Stimulated activated naive CD8-positive, alpha-beta T cell treated with anti-CD3 and anti-CD28 coated beads, Interleukin-15, amount 100 ng/mL, for 72 hours (primary cell): Measurements from ENCODE around the gene CYP2A6.
A peak's percentile ranks its signal among the peaks of the same experiment; 100 is the strongest.
"Not testable (repeated sequence)": the region's sequence is repeated elsewhere in the genome, so short reads cannot be mapped to it uniquely, and the experiment has no call there.

Experiments
- ATAC-seq: fragments of 150-1000 bp; cut with Tn5 transposase; 2 replicates; pipeline ENCODE4 v1.10.0; 2021; ENCODE audit warnings: mild to moderate bottlenecking, moderate library complexity
- DNase-seq, 2 donors: peaks; one replicate each; pipeline ENCODE4 v3.0.0; 2021 to 2022
- H3K27ac Mint-ChIP-seq, 2 donors: one replicate each; pipeline ENCODE4 v1.8.0; 2022; ENCODE audit warnings: mild to moderate bottlenecking in 2 of 2, mixed read lengths in 2 of 2, moderate library complexity in 2 of 2
- H3K27me3 Mint-ChIP-seq: one replicate; pipeline ENCODE4 v1.8.0; 2022; ENCODE audit warnings: mixed read lengths
- H3K4me1 Mint-ChIP-seq: one replicate; pipeline ENCODE4 v1.8.0; 2022; ENCODE audit warnings: mild to moderate bottlenecking, mixed read lengths
- H3K4me3 Mint-ChIP-seq, 2 donors: one replicate each; pipeline ENCODE4 v1.8.0; 2022; ENCODE audit warnings: mild to moderate bottlenecking in 2 of 2, mixed read lengths in 2 of 2, moderate library complexity in 1 of 2
- H3K9me3 Mint-ChIP-seq, 2 donors: one replicate each; pipeline ENCODE4 v1.8.0; 2022; ENCODE audit warnings: mixed read lengths in 2 of 2

The CYP2A6 gene

DNA sequence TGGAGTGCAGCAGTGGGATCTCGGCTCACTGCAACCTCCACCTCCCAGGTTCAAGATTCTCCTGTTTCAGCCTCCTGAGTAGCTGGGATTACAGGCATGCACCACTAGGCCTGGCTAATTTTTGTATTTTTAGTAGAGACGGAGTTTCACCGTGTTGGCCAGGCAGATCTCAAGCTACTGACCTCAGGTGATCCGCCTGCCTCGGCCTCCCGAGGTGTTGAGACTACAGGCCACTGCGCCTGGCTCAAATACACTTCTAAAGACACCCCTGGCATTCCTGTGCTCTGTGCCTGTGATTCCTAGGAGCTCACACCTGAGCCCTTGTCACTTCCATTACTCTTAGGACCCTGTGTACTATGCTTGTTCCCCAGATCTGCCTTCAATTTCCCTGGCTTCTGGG is 37.7 kb downstream of the CYP2A6 start:
- Mint-ChIP-seq H3K4me1 (peaks cover 48% of the 10 kb centered on the region), H3K27ac (peak overlapping the region in 1 of 2 donors; percentile 20)
- ATAC-seq: not testable (repeated sequence)

DNA sequence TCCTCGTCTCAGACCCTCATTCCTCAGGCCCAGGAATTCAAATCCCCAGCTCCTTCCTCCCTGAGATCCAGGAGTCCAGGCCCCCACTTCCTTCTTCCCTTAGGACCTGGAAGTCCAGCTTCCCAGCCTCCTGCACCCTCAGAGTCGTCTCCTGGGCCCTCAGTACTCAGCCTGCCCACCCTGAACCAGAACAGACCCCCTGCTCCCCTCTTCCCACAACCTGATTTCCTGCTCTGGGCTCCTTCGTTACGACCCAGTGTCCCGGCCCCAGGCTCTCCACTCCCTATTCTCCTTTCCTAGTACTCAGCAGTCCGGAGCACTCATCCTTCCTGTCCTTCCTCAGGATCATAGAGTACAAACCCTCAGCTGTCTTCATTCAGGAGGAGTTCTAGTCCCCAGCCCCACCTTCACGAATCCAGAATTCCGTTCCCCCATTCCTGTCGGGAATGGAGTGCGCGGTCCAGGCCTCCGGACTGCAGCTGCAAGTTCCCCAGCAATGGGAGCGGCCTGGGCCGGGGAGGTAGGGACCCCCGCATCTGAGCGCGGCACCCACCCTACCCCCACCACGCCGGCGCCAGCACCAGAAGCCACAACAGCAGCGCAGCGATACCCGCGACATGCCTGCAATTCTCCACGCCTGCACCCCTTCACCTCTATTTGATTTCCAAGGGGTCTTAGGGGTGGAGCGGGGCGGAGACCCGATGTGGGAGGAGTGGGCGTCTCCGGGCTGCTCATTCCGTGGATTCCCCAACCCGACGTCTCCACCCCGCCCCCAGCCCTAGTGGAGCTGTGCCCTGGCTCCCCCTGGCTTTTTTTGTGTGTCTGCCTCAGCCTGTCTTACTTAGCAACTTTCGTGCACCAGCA is 38.5 kb downstream of the CYP2A6 start:
- H3K4me3 Mint-ChIP-seq: peak overlapping the region; percentile 92 to 96
- ATAC-seq (no peak), DNase-seq (no peak)
- peaks cover 10% of the 10 kb centered on the region for H3K27me3 Mint-ChIP-seq
- no peaks in the 10 kb centered on the region for H3K9me3 Mint-ChIP-seq
- peaks cover 55% of the 10 kb centered on the region for H3K4me1 Mint-ChIP-seq
- peak overlapping the region; percentile 77 to 84 for H3K27ac Mint-ChIP-seq

More for the DNA sequence above, 37.7 kb downstream of the CYP2A6 start:
- DNase-seq, H3K27me3 Mint-ChIP-seq, H3K9me3 Mint-ChIP-seq: not testable (repeated sequence)
- peak overlapping the region; percentile 92 to 96 for H3K4me3 Mint-ChIP-seq

DNA sequence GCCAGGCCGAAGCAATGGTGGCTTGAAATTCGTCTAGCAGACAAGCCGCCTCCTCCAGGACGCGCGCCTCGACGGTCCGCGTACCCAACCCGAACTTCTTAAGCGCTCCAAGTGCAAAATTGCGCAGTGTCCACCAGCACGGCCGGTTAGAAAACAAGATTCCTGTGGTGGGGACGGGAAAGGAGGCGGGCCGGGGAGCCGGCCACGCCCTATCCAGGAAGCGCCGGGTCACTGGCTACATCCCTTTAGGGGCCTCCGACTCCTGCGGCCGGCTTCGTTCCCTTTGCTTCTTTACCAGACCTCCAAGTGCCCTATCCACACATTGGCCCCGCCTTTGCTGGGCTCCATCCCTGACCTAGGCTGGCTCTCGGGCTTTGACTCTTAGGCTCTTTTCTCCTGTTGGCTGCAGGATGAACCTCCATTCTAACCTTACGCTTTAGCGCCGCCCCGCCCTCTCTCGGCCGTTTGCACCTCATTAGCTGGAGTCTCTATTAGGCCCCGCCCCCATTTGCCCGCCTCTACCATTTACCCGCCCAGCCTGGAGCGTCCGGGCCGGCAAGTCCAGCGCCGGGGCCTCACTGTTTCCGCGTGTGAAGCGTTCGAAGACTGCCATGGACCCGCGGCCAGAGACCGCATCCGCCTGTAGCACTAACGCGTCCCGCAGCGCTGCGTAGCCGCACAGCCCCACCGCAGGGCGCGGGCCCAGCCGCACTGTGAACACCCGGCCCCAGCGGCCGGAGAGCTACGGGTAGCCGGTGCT is 39.4 kb downstream of the CYP2A6 start:
- not testable (repeated sequence) for H3K27me3 Mint-ChIP-seq, H3K9me3 Mint-ChIP-seq
- H3K27ac Mint-ChIP-seq: peak overlapping the region; percentile 72 to 84
- DNase-seq (peak; percentile 63 to 71), ATAC-seq (peak; percentile 85)
- H3K4me3 Mint-ChIP-seq: peak overlapping the region; percentile 92 to 96
- peaks cover 64% of the 10 kb centered on the region for H3K4me1 Mint-ChIP-seq

DNA sequence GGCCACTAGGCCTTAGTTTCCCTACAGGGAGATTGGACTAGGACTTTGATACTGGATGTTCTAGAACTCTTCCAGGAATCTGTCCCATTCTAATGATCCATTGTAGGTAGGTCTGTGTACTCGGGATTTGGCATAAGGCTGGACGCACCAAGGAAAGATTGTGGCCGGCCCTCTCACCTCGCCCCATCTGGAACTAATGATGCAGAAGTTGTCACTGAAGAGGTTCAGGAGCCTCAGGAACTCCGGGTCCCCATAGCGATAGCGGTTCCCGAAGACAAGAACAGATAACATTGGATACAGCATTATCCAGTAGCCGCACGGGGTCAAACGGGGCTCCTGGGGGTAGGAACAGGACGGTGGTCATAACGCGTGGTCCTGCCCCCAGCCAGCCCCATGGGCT is 40.1 kb downstream of the CYP2A6 start:
- Mint-ChIP-seq H3K27me3 (peaks cover 10% of the 10 kb centered on the region), H3K9me3 (no peaks in the 10 kb centered on the region), H3K27ac (no peak overlapping the region), H3K4me3 (peak overlapping the region; percentile 12 to 34), H3K4me1 (peaks cover 70% of the 10 kb centered on the region)
- ATAC-seq: no peak
- no peak for DNase-seq

DNA sequence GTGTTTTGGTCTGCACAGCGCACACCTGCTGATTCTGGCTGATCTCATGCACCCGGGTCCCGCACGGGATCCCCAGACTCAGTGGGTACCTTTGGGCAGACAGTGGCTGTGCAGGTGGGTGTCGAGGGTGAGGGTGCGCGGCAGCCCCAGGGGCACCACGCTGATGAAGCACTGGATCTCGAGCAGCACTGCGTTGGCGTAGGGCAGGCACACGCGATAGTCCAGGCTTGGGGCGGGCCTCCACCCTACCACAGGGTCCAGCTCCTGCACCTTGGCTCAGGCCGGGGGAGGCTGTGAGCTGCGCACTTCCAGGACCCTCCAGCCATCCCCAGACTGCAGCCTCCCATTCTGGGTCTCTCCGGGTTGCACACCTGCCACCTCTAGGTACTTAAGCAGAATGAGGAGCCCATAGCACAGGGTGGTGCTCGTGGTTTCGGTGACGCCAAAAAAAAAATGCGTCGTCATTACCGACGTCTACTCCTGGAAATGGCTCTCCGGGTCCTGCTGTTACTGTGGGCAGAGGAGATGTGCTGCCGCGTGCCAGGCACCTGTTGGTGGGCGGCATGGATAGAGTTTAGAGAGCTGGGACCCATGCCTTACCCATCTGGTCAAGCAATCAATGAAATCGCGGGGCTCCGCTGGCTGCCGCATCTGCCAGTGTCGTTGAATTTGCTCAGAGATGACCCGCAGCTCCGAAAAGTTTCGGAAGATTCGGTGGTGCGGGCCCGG is 40.7 kb downstream of the CYP2A6 start:
- no peak for DNase-seq
- peaks cover 77% of the 10 kb centered on the region for H3K4me1 Mint-ChIP-seq
- no peaks in the 10 kb centered on the region for H3K9me3 Mint-ChIP-seq
- no peak for ATAC-seq
- H3K27ac Mint-ChIP-seq: no peak overlapping the region
- peaks cover 10% of the 10 kb centered on the region for H3K27me3 Mint-ChIP-seq
- peak overlapping the region in 1 of 2 donors; percentile 34 for H3K4me3 Mint-ChIP-seq

DNA sequence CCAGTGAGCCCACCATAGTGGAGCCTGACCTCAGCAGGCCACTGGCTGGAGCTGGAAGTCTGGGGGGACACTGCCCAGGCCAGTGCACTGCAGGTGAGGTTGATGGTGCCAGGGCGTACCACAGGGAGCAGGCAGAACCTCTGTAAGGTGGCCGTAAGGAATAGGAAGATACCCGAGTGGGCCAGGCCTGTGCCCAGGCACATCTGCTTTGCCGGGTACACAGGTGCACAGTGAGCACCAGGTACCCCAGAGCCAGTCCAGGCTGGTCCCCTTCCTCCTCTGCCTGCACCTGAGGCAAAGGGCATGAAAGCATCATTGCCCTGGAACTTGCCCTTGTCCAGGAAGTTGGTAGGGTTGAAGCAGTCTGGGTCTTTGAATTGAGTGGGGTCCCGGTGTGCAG is 41.8 kb downstream of the CYP2A6 start:
- DNase-seq (no peak), ATAC-seq (no peak)
- peak overlapping the region in 1 of 2 donors; percentile 32 for H3K4me3 Mint-ChIP-seq
- H3K4me1 Mint-ChIP-seq: peaks cover 87% of the 10 kb centered on the region
- no peaks in the 10 kb centered on the region for H3K9me3 Mint-ChIP-seq
- H3K27ac Mint-ChIP-seq: no peak overlapping the region
- H3K27me3 Mint-ChIP-seq: peaks cover 10% of the 10 kb centered on the region

DNA sequence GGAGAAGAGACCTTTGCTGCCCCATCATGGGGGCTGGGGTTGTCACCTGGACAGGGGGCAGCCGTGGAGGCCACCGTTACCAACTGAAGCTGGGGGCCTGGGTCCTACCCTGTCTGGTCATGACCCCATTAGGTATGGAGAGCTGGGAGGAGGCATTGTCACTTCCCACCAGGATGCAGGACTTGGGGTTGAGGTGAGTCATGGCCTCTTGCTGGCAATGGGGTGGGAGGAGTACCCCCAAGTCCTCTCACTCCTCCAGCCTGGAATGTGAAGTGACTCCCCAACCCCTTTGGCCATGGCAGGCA is 42.3 kb downstream of the CYP2A6 start:
- H3K27ac Mint-ChIP-seq: peak overlapping the region; percentile 55 to 63
- peaks cover 90% of the 10 kb centered on the region for H3K4me1 Mint-ChIP-seq
- H3K4me3 Mint-ChIP-seq: peak overlapping the region in 1 of 2 donors; percentile 52

DNA sequence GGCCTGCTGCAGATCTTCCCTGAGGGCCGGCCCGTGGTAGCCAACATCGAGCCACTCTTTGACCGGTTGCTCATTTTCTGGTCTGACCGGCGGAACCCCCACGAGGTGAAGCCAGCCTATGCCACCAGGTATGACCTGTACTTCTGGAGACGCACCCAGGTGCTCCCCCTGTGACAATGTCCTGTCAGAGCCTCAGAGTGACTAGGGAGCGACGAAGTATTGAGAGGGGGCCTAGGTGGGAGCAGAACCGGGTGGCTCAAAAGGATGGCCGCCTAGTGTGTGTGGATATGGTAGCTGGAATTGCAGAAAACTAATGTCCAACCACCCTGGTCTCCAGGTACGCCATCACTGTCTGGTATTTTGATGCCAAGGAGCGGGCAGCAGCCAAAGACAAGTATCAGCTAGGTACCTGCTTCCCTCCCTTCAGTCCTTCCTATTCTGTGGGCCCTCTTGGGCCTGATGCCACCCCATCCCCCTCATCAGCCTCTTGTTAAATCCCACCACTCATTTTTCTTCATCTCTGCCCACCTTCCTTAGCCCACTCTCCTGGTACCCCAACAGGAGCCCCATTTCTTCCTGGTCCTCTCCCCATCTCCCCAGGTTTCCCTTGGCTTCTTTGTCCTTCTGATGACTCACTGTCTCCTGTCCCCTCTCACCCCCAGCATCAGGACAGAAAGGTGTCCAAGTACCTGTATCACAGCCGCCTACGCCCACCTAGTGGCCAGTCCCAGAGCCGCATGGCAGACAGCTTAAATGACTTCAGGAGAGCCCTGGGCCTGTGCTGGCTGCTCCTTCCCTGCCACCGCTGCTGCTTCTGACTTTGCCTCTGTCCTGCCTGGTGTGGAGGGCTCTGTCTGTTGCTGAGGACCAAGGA is 42.9 kb downstream of the CYP2A6 start:
- H3K4me3 Mint-ChIP-seq: peak overlapping the region; percentile 89 to 91
- peak overlapping the region; percentile 55 to 63 for H3K27ac Mint-ChIP-seq
- DNase-seq (no peak), ATAC-seq (no peak)
- peaks cover 90% of the 10 kb centered on the region for H3K4me1 Mint-ChIP-seq
- peaks cover under 1% of the 10 kb centered on the region for H3K27me3 Mint-ChIP-seq
- no peaks in the 10 kb centered on the region for H3K9me3 Mint-ChIP-seq

More for the DNA sequence above, 42.3 kb downstream of the CYP2A6 start:
- DNase-seq (no peak), ATAC-seq (no peak)
- Mint-ChIP-seq H3K9me3 (no peaks in the 10 kb centered on the region), H3K27me3 (peaks cover 6% of the 10 kb centered on the region)

DNA sequence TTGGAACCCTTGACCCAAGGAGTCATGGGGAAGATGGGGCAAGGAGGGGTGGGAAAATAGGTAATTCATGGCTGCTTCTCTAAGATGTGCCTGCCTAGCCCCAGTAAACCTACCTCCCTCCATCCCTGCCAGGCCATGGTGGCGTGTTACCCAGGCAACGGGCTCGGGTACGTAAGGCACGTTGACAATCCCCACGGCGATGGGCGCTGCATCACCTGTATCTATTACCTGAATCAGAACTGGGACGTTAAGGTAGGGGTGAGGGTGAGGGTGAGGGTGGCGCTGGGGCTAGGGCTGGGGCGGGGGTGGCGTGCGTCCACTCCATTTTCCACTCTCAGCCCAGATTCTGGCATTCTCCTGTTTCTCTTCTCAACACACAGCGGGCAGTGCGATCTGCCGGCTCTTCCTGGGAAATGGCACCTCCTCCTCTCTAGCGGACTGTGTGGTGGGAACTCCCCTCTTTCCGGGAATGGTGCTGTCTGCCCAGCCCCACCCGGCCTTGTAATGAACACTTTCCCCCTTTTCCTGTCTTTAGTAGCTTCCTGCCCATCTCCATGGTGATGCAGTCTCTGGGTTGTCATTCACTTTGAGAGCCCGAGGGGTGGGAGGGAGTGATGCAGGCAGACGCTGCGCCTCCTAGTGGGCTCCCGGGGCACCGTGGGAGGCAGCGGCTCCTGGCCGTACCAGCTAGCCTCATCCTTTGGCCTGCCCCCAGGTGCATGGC is 43.7 kb downstream of the CYP2A6 start:
- Mint-ChIP-seq H3K4me1 (peaks cover 90% of the 10 kb centered on the region), H3K27ac (peak overlapping the region; percentile 68 to 93), H3K27me3 (no peaks in the 10 kb centered on the region), H3K4me3 (peak overlapping the region; percentile 89 to 91), H3K9me3 (no peaks in the 10 kb centered on the region)
- ATAC-seq: peak; percentile 69
- DNase-seq: peak; percentile 71 to 84

DNA sequence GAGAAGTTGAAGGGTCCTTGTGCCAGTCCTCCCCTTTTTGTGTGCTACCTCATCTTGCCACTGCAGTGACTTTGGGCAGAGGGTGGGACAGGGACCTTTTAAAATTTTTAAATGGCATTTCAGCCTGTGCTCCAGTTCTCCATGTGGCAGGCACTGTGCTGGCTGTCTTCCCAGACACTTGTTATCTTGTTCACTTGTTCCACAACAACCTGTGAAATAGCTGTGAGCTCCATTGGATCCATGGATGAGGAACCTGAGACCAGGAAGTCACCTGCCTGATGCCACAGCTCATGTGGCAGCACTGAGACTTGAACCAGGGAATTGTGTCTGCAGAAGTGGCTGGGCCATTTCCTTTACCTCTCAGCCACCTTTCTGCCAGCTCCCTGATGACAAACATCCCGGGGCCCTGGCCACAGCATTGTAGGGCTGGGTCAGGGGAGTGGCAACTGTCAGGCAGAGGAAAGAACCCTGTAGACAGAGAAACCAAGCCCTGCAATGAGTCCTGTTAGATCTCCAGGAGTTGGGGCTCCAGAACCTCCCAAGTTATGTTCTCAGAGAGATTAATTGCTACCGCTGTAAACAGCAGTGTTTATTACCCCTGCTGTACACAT is 44.9 kb downstream of the CYP2A6 start:
- DNase-seq (peak in 1 of 2 donors; percentile 49), ATAC-seq (peak; percentile 11)
- H3K4me1 Mint-ChIP-seq: peaks cover 90% of the 10 kb centered on the region
- no peaks in the 10 kb centered on the region for H3K9me3 Mint-ChIP-seq
- H3K27ac Mint-ChIP-seq: peak overlapping the region; percentile 81 to 93
- H3K4me3 Mint-ChIP-seq: peak overlapping the region; percentile 86 to 100
- no peaks in the 10 kb centered on the region for H3K27me3 Mint-ChIP-seq

DNA sequence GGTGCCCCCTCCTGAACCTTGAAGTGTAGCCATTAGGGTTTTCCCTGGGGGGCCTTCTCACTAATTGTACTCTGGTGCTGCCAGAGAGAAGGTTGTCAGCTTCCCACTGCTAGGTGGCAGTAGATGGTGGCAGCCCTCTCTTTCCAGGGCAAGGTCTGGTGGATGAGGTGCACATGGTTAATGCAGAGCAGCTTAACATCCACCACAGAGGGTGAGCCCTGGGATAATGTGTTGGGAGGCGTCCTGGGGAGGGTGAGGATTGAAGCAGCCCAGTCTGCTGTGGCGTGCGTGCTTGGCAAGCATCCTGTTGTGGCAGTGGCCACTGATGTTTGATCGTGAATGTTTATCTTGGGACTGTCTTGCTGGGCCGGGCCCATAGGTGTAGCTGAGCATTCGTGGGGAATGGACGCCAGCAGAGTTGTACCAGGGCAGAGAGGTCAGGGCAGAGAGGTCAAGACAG is 45.4 kb downstream of the CYP2A6 start:
- no peaks in the 10 kb centered on the region for H3K9me3 Mint-ChIP-seq
- ATAC-seq (no peak), DNase-seq (no peak)
- H3K4me1 Mint-ChIP-seq: peaks cover 90% of the 10 kb centered on the region
- H3K27ac Mint-ChIP-seq: peak overlapping the region; percentile 81 to 93
- no peaks in the 10 kb centered on the region for H3K27me3 Mint-ChIP-seq
- H3K4me3 Mint-ChIP-seq: peak overlapping the region; percentile 86 to 100

DNA sequence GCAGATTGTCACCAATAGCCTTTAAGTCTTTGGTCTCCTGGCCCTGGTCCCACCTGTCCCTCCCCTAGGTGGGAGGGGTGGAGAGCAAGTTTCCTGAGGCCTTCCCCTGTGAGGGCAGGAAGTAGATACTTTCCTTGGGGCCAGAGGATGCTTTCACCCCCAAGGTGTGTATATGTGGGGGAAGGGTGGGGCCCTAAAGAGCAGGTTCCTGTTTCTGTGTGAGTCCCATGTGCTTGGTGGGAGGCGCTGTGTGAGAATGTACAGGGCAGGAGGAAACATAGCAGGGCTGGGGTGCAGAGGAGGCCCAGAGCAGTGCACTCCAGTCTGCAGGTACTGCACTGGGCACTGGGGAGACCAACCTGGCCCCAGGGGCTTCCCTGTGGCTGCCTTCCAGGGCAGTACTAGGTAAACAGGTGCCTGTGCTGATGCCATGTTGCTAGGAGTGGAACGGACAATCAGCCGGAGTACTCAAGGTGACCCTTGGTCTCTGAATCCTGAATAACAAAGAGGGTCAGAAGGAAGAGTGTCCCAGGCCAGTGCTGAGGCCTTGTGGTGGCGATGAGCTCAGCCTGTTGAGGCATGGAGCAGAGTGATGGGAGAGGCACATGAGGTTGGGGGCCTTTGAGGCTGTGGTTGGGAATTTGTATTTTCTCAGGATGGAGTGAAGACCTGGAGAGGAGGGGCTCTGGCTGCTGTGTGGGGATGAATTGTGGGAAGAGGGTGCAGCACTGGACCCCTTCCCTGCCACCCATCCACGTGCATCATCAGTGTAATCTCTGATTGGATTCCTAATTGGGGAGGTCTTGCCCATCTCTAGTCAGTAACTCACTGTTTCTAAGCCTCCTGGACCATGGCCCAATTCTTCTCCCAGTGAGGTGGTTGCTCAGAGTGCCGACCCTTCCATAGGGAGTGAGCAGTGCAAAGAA is 46.1 kb downstream of the CYP2A6 start:
- peaks cover 88% of the 10 kb centered on the region for H3K4me1 Mint-ChIP-seq
- no peaks in the 10 kb centered on the region for H3K9me3 Mint-ChIP-seq
- no peaks in the 10 kb centered on the region for H3K27me3 Mint-ChIP-seq
- peak; percentile 70 for ATAC-seq
- peak overlapping the region; percentile 86 to 100 for H3K4me3 Mint-ChIP-seq
- DNase-seq: peak; percentile 55 to 82
- H3K27ac Mint-ChIP-seq: peak overlapping the region; percentile 80 to 92
